ENCODE data around the gene LILRA1. TPM values are rescaled to one million over a fixed set of nuclear protein-coding genes. Genes with fewer than 3 reads are reported as not detected.

The LILRA1 gene
- total and polyA plus RNA-seq, 10 of the 15 experiments (the other 5 are each of a cell fraction or from before 2014, with no cell fraction given), result 0.04 TPM; not detected in 9

- TF ChIP-seq PRDM15 (CRISPR knock-in tag; IDR thresholded peaks at IDR 0.05), result no peak
These were observed 32.5 kb upstream of the LILRA1 start (continued) for GRCh38 chr19:54560881-54561385.

- H3K79me2 ChIP-seq (ENCODE audit: control insufficient read depth, insufficient read depth, low read length), result no peaks in the 10 kb centered on the region
- RAD21 ChIA-PET (ENCODE audit: unreplicated experiment), result no interaction called here
- peak overlapping the region; percentile 21; the same call in 1 of the 2 replicates for H2AFZ ChIP-seq (ENCODE audit: control insufficient read depth, low read depth, low read length)
- BruUV-seq (replicated peaks), result no TSS peak
- no peak overlapping the region for H3K27ac ChIP-seq (ENCODE audit: control insufficient read depth, insufficient read depth)
- CTCF ChIA-PET, result interaction anchor here (1.2 kb wide), 1 partner anchor 111 kb away, joined by 3 read pairs; no protein-coding TSS in a partner anchor
- in situ Hi-C loops (cut with MboI), result no loop called here
- intact Hi-C loops (cut with micrococcal nuclease; ENCODE audit: unreplicated experiment), result no loop called here
- POLR2A ChIA-PET, result no interaction called here
- H3K27me3 ChIP-seq (replicated peaks in 1 of 2; ENCODE audit: control insufficient read depth in 2 of 2, insufficient read depth in 2 of 2, low read length in 1 of 2), result no peaks in the 10 kb centered on the region; a peak in 2 of 4 replicates
- ATAC-seq (no peak), DNase-seq (ENCODE audit: low read depth, low spot score) (no peak), FAIRE-seq (no peak)
- 54% methylated on average over 14 of the region's 14 CpGs for WGBS (ENCODE audit: insufficient coverage, insufficient replicate concordance, low lambda C conversion rate, missing lambda C conversion rate)
- H3K36me3 ChIP-seq (ENCODE audit: control insufficient read depth in 2 of 2, insufficient read depth in 2 of 2, low read length in 1 of 2), result no peaks in the 10 kb centered on the region
- no peak overlapping the region for H3K4me3 ChIP-seq
- no peak overlapping the region for H3K9ac ChIP-seq (ENCODE audit: control insufficient read depth, insufficient read depth, low read length)
- H3K4me1 ChIP-seq (ENCODE audit: control insufficient read depth, insufficient read depth, low read length), result no peaks in the 10 kb centered on the region
- H3K4me2 ChIP-seq (ENCODE audit: control insufficient read depth, insufficient read depth), result no peak overlapping the region
- SMC1A ChIA-PET (ENCODE audit: uncharacterized antibody, unreplicated experiment), result no interaction called here
- no peaks in the 10 kb centered on the region for H3K9me3 ChIP-seq (replicated peaks; ENCODE audit: control insufficient read depth, insufficient read depth, low read length)
- H4K20me1 ChIP-seq (ENCODE audit: control insufficient read depth, insufficient read depth), result no peaks in the 10 kb centered on the region
- TF ChIP-seq, protein P1, sequence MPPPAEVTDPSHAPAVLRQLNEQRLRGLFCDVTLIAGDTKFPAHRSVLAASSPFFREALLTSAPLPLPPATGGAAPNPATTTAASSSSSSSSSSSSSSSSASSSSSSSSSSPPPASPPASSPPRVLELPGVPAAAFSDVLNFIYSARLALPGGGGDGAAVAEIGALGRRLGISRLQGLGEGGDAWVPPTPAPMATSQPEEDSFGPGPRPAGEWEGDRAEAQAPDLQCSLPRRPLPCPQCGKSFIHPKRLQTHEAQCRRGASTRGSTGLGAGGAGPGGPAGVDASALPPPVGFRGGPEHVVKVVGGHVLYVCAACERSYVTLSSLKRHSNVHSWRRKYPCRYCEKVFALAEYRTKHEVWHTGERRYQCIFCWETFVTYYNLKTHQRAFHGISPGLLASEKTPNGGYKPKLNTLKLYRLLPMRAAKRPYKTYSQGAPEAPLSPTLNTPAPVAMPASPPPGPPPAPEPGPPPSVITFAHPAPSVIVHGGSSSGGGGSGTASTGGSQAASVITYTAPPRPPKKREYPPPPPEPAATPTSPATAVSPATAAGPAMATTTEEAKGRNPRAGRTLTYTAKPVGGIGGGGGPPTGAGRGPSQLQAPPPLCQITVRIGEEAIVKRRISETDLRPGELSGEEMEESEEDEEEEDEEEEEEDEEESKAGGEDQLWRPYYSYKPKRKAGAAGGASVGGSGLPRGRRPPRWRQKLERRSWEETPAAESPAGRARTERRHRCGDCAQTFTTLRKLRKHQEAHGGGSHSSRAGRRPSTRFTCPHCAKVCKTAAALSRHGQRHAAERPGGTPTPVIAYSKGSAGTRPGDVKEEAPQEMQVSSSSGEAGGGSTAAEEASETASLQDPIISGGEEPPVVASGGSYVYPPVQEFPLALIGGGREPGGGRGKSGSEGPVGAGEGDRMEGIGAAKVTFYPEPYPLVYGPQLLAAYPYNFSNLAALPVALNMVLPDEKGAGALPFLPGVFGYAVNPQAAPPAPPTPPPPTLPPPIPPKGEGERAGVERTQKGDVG (CRISPR knock-in tag; IDR thresholded peaks at IDR 0.05), result no peak
- TF ChIP-seq IKZF1 (conservative IDR thresholded peaks at IDR 0.05), result no peak
- TF ChIP-seq NBN (IDR thresholded peaks at IDR 0.05), result no peak
- no peak for TF ChIP-seq KDM1A (IDR thresholded peaks at IDR 0.05; ENCODE audit: borderline replicate concordance)
- TF ChIP-seq ZZZ3 (IDR thresholded peaks at IDR 0.05; ENCODE audit: control insufficient read depth, insufficient read length, low read depth), result no peak
- TF ChIP-seq ZNF217 (IDR thresholded peaks at IDR 0.05), result no peak
- no peak for TF ChIP-seq TCF12 (IDR thresholded peaks at IDR 0.05; ENCODE audit: low read depth, low read length)
- TF ChIP-seq BCL11A (IDR thresholded peaks at IDR 0.05; ENCODE audit: low read depth, low read length), result no peak
- no peak for TF ChIP-seq PRDM15 (CRISPR knock-in tag; IDR thresholded peaks at IDR 0.05)
- TF ChIP-seq CREM (IDR thresholded peaks at IDR 0.05; ENCODE audit: low read depth), result no peak
- TF ChIP-seq ATF7 (IDR thresholded peaks at IDR 0.05; ENCODE audit: low read depth), result no peak
- TF ChIP-seq NFYB (IDR thresholded peaks at IDR 0.05; ENCODE audit: insufficient read depth, low read depth, low read length), result no peak
- no peak for TF ChIP-seq JUNB (IDR thresholded peaks at IDR 0.05)
These were observed 31.6 kb upstream of the LILRA1 start for GRCh38 chr19:54561840-54562239.

Measured in GM12878 (cell line).